ENCODE results near the gene FBXO21. TPM values are rescaled to one million over a fixed set of nuclear protein-coding genes. Genes with fewer than 3 reads are reported as not detected.

The FBXO21 gene
- total and polyA plus RNA-seq, 2 of the 13 experiments (the other 11 are each of a cell fraction or from before 2014, with no cell fraction given): 15.6 to 32.5 TPM

DNA sequence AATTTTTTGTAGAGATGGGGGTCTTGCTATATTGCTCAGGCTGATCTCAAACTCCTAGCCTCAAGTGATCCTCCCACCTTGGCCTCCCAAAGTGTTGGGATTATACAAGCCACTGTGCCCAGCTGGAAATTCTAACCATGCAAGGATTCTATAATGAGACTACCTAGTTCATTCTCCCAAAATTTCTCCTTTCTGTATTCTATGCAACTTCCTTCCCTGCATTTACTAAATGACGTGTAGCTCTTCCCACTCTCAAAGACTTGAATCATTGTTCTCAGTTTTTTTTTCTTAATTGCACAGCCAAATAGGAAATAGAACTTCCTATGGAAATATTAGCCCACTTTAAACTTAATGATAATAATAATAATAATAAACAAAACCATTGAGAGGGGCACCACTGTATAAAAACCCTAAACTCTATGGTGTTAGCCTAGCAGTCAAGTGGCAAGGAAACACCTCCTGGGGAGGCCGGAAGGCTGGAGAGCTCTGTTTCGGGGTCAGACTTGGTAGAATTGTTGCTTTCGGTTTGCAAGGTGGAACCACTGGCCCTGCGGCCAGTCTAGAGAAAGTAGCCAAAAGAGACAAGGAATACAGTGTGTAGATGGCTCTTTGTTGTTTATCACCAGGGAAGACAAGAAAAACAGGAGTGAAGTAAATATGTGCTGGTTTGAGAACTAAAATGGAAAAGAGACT, 51.1 kb downstream of the FBXO21 start:
- Histone ChIP-seq H3K36me3 (replicated peaks in 1 of 2; ENCODE audit: control insufficient read depth in 1 of 2, insufficient read depth in 2 of 2, low read length in 2 of 2) (no peaks in the 10 kb centered on the region; a peak in 1 of 5 replicates), H3K9ac (ENCODE audit: insufficient read depth, low read depth, low read length) (no peak overlapping the region), H3K27me3 (ENCODE audit: control insufficient read depth in 1 of 2, insufficient read depth in 2 of 2, low read length in 2 of 2) (no peaks in the 10 kb centered on the region), H3K27ac (ENCODE audit: extremely low read length, insufficient read depth, low read length) (no peak overlapping the region), H2AFZ (ENCODE audit: low read length) (no peak overlapping the region), H3K4me2 (ENCODE audit: low read depth, low read length) (no peak overlapping the region), H3K79me2 (ENCODE audit: insufficient read depth, low read length) (no peaks in the 10 kb centered on the region), H3K9me3 (ENCODE audit: low read length) (no peaks in the 10 kb centered on the region), H3K4me3 (replicated peaks in 1 of 3; ENCODE audit: insufficient read depth in 1 of 3, low read depth in 2 of 3, low read length in 3 of 3) (no peak overlapping the region), H4K20me1 (ENCODE audit: insufficient read depth, low read length) (no peaks in the 10 kb centered on the region), H3K4me1 (ENCODE audit: insufficient read depth, low read length) (peaks cover 20% of the 10 kb centered on the region)
- FAIRE-seq (no peak), DNase-seq (ENCODE audit: low spot score) (no peak), ATAC-seq (no peak)
- 97% methylated on average over 5 of the region's 5 CpGs for WGBS (ENCODE audit: low lambda C conversion rate)
- in situ Hi-C loops (cut with HindIII; ENCODE audit: extremely low pct_ligation_motif_present, low pct_unique_long_range_greater_than_20kb) (no loop called here), intact Hi-C loops (cut with micrococcal nuclease; ENCODE audit: unreplicated experiment) (no loop called here)
- POLR2A ChIA-PET: no interaction called here
- no peak for TF ChIP-seq ZNF720 (CRISPR knock-in tag; IDR thresholded peaks at IDR 0.05)
- no peak for TF ChIP-seq ZNF768 (CRISPR knock-in tag; IDR thresholded peaks at IDR 0.05)
- TF ChIP-seq, protein P1, sequence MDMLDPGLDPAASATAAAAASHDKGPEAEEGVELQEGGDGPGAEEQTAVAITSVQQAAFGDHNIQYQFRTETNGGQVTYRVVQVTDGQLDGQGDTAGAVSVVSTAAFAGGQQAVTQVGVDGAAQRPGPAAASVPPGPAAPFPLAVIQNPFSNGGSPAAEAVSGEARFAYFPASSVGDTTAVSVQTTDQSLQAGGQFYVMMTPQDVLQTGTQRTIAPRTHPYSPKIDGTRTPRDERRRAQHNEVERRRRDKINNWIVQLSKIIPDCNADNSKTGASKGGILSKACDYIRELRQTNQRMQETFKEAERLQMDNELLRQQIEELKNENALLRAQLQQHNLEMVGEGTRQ (IDR thresholded peaks at IDR 0.05; ENCODE audit: low read depth, low read length): no peak
- TF ChIP-seq, protein P1 (CRISPR knock-in tag; IDR thresholded peaks at IDR 0.05; ENCODE audit: borderline replicate concordance): no peak
- TF ChIP-seq, protein P2, sequence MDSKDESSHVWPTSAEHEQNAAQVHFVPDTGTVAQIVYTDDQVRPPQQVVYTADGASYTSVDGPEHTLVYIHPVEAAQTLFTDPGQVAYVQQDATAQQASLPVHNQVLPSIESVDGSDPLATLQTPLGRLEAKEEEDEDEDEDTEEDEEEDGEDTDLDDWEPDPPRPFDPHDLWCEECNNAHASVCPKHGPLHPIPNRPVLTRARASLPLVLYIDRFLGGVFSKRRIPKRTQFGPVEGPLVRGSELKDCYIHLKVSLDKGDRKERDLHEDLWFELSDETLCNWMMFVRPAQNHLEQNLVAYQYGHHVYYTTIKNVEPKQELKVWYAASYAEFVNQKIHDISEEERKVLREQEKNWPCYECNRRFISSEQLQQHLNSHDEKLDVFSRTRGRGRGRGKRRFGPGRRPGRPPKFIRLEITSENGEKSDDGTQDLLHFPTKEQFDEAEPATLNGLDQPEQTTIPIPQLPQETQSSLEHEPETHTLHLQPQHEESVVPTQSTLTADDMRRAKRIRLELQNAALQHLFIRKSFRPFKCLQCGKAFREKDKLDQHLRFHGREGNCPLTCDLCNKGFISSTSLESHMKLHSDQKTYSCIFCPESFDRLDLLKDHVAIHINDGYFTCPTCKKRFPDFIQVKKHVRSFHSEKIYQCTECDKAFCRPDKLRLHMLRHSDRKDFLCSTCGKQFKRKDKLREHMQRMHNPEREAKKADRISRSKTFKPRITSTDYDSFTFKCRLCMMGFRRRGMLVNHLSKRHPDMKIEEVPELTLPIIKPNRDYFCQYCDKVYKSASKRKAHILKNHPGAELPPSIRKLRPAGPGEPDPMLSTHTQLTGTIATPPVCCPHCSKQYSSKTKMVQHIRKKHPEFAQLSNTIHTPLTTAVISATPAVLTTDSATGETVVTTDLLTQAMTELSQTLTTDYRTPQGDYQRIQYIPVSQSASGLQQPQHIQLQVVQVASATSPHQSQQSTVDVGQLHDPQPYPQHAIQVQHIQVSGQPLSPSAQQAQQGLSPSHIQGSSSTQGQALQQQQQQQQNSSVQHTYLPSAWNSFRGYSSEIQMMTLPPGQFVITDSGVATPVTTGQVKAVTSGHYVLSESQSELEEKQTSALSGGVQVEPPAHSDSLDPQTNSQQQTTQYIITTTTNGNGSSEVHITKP (CRISPR knock-in tag; IDR thresholded peaks at IDR 0.05; ENCODE audit: low read depth): no peak
- TF ChIP-seq ZBTB42 (CRISPR knock-in tag; IDR thresholded peaks at IDR 0.05): no peak
- TF ChIP-seq ZNF30 (CRISPR knock-in tag; IDR thresholded peaks at IDR 0.05): no peak
- TF ChIP-seq TOE1 (CRISPR knock-in tag; IDR thresholded peaks at IDR 0.05): no peak
- no peak for TF ChIP-seq FOXA3 (CRISPR knock-in tag; IDR thresholded peaks at IDR 0.05)
- no peak for TF ChIP-seq HNRNPUL1 (IDR thresholded peaks at IDR 0.05; ENCODE audit: low read depth, low read length)
- no peak for TF ChIP-seq FOXA1 (IDR thresholded peaks at IDR 0.05)
- TF ChIP-seq FOXA1 (CRISPR knock-in tag; IDR thresholded peaks at IDR 0.05): no peak
- no peak for TF ChIP-seq TAF1 (CRISPR knock-in tag; IDR thresholded peaks at IDR 0.05)
- TF ChIP-seq RBFOX2 (IDR thresholded peaks at IDR 0.05; ENCODE audit: low read depth, low read length): no peak
- TF ChIP-seq, protein P3, sequence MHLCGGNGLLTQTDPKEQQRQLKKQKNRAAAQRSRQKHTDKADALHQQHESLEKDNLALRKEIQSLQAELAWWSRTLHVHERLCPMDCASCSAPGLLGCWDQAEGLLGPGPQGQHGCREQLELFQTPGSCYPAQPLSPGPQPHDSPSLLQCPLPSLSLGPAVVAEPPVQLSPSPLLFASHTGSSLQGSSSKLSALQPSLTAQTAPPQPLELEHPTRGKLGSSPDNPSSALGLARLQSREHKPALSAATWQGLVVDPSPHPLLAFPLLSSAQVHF (CRISPR knock-in tag; IDR thresholded peaks at IDR 0.05): no peak
- no peak for TF ChIP-seq XRCC5 (optimal IDR thresholded peaks at IDR 0.05; ENCODE audit: low read length)
- TF ChIP-seq, protein P4, sequence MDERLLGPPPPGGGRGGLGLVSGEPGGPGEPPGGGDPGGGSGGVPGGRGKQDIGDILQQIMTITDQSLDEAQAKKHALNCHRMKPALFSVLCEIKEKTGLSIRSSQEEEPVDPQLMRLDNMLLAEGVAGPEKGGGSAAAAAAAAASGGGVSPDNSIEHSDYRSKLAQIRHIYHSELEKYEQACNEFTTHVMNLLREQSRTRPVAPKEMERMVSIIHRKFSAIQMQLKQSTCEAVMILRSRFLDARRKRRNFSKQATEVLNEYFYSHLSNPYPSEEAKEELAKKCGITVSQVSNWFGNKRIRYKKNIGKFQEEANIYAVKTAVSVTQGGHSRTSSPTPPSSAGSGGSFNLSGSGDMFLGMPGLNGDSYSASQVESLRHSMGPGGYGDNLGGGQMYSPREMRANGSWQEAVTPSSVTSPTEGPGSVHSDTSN (CRISPR knock-in tag; IDR thresholded peaks at IDR 0.05): no peak
- no peak for TF ChIP-seq CHD2 (IDR thresholded peaks at IDR 0.05; ENCODE audit: low read depth, low read length)
- TF ChIP-seq ZNF3 (CRISPR knock-in tag; IDR thresholded peaks at IDR 0.05): no peak
- CTCF ChIA-PET (ENCODE audit: low intra/inter-chr PET ratio, low total read pairs): no interaction called here
- BruUV-seq (replicated peaks): no TSS peak

All from HepG2 (cell line).